K562 (cell line): ENCODE measurements around the gene MPI. TPM values are rescaled to one million over a fixed set of nuclear protein-coding genes. Genes with fewer than 3 reads are reported as not detected.

Source experiments
- CBX3 ChIP-seq, 2 experiments: IDR thresholded peaks; 1 replicate in 1 of 2; 2 replicates in 1 of 2; pipeline ENCODE4 v1.6.1; 2012; ENCODE audit warnings: inconsistent platforms in 2 of 2, low read length in 2 of 2, borderline replicate concordance in 1 of 2, control low read depth in 1 of 2
- E4F1 ChIP-seq: fragments of 250-450 bp; sonication (Bioruptor Pico); IDR thresholded peaks from 2 replicates; pipeline ENCODE4 v1.5.0; 2021; ENCODE audit warnings: mild to moderate bottlenecking, borderline replicate concordance
- ESRRA ChIP-seq: fragments of 450-650 bp; IDR thresholded peaks from 2 replicates; pipeline ENCODE4 v1.6.1; 2014; ENCODE audit warnings: low read depth, mild to moderate bottlenecking, moderate library complexity, borderline replicate concordance
- ETV5 ChIP-seq: sonication (generic); formaldehyde crosslinking; IDR thresholded peaks from 2 replicates; pipeline ENCODE4 v1.4.0; 2020; ENCODE audit warnings: low read depth, mild to moderate bottlenecking, missing genetic modification reagents
- FOXK1 ChIP-seq: sonication (generic); formaldehyde crosslinking; IDR thresholded peaks from 2 replicates; pipeline ENCODE4 v1.8.0; 2022; ENCODE audit warnings: missing genetic modification reagents, mild to moderate bottlenecking, borderline replicate concordance
- MTA3 ChIP-seq: fragments of 450-650 bp; formaldehyde crosslinking; IDR thresholded peaks from 2 replicates; pipeline ENCODE4 v1.6.1; 2017; ENCODE audit warnings: mild to moderate bottlenecking, borderline replicate concordance
- NFATC3 ChIP-seq: fragments of 450-650 bp; IDR thresholded peaks from 2 replicates; pipeline ENCODE4 v1.6.1; 2017; ENCODE audit warnings: mild to moderate bottlenecking
- POLR3G ChIP-seq: IDR thresholded peaks from 2 replicates; pipeline ENCODE4 v1.6.1; 2011; ENCODE audit not compliant: insufficient read length, insufficient replicate concordance; ENCODE audit errors: extremely low read depth
- RFX1 ChIP-seq: fragments of 450-650 bp; IDR thresholded peaks from 2 replicates; pipeline ENCODE4 v1.6.1; 2016; ENCODE audit warnings: mild to moderate bottlenecking, moderate library complexity
- SMAD2 ChIP-seq: fragments of 150-350 bp; IDR thresholded peaks from 2 replicates; pipeline ENCODE4 v1.6.1; 2014; ENCODE audit warnings: low read depth, mild to moderate bottlenecking, low read length
- SPI1 ChIP-seq: IDR thresholded peaks from 2 replicates; pipeline ENCODE4 v1.6.1; 2011; ENCODE audit warnings: low read depth, low read length, control low read depth, borderline replicate concordance
- TAL1 ChIP-seq: fragments of 450-650 bp; IDR thresholded peaks from 2 replicates; pipeline ENCODE4 v1.6.1; 2016; ENCODE audit warnings: mild to moderate bottlenecking
- THRA ChIP-seq: fragments of 450-650 bp; IDR thresholded peaks from 2 replicates; pipeline ENCODE4 v1.6.1; 2017; ENCODE audit warnings: mild to moderate bottlenecking, moderate library complexity
- ZBTB33 ChIP-seq: sonication (generic); formaldehyde crosslinking; IDR thresholded peaks from 2 replicates; pipeline ENCODE4 v1.8.1; 2023; ENCODE audit warnings: mild to moderate bottlenecking, missing genetic modification reagents
- ZNF12 ChIP-seq: sonication (generic); formaldehyde crosslinking; IDR thresholded peaks from 2 replicates; pipeline ENCODE4 v1.4.0; 2020; ENCODE audit warnings: mild to moderate bottlenecking, missing genetic modification reagents
- ZNF184 ChIP-seq: sonication (generic); formaldehyde crosslinking; IDR thresholded peaks from 2 replicates; pipeline ENCODE4 v1.5.0; 2020; ENCODE audit warnings: missing genetic modification reagents
- ZNF512 ChIP-seq: IDR thresholded peaks from 2 replicates; pipeline ENCODE4 v1.6.1; 2016; ENCODE audit warnings: missing genetic modification characterization, missing compliant biosample characterization
- ZNF75A ChIP-seq: fragments of 450-650 bp; formaldehyde crosslinking; IDR thresholded peaks from 2 replicates; pipeline ENCODE4 v1.4.0; 2020; ENCODE audit warnings: mild to moderate bottlenecking
- polyA plus RNA-seq, 8 experiments: library from polyadenylated mRNA; depleted of rRNA in 4 of 8; stranded (reverse) in 5 of 8; unstranded in 3 of 8; fragments of >200 nt; fragmentation: Nextera tagmentation in 2 of 8; fragmentation: Illumina TruSeq in 1 of 8; extraction: Ambion mirVana in 2 of 8; extraction: Trizol in 1 of 8; gene quantifications; 2 replicates each; pipeline versions ENCODE4 v1.2.1 to v1.2.3, GENCODE V29; 2011 to 2014; ENCODE audit warnings: inconsistent platforms in 1 of 8, missing spikeins in 1 of 8
- total RNA-seq, 7 experiments: library from RNA; depleted of rRNA in 6 of 7; stranded (reverse); fragments of >200 nt in 6 of 7; fragmentation: Illumina TruSeq in 2 of 7; extraction: Trizol in 2 of 7; gene quantifications; 2 replicates each; pipeline versions ENCODE4 v1.2.1 to v1.2.3, GENCODE V29; 2011 to 2021; ENCODE audit warnings: low replicate concordance in 1 of 7

MPI gene
- total and polyA plus RNA-seq, 9 of the 15 experiments (the other 6 are each of a cell fraction or from before 2014, with no cell fraction given), result 30.7 to 105 (median 40.5) TPM

GRCh38 chr15:74843445-74843828 lies 46.4 kb upstream of the MPI start (continued):
- TF ChIP-seq ZBTB33 (no peak), POLR3G (no peak), ZNF12 (CRISPR knock-in tag) (no peak; the same call in 1 of the 2 replicates), E4F1 (no peak), FOXK1 (CRISPR knock-in tag) (peak; percentile 61; the same call in 1 of the 2 replicates), ZNF512 (tag) (no peak), CBX3 (IDR thresholded peaks at IDR 0.05; ENCODE audit: borderline replicate concordance in 1 of 2, low read length in 2 of 2) (no peak), THRA (no peak), SMAD2 (no peak), TAL1 (no peak), RFX1 (no peak), ZNF184 (CRISPR knock-in tag) (no peak), ZNF75A (CRISPR knock-in tag) (no peak), SPI1 (no peak), NFATC3 (no peak), MTA3 (no peak; the same call in 1 of the 2 replicates), ESRRA (no peak), ETV5 (CRISPR knock-in tag) (no peak)
